Measurements from ENCODE around the gene CHRND. TPM values are rescaled to one million over a fixed set of nuclear protein-coding genes. Genes with fewer than 3 reads are reported as not detected.
A peak's percentile ranks its signal among the peaks of the same experiment; 100 is the strongest.

The CHRND gene
- total RNA-seq, 4 donors from 2014 or later, result not detected

DNA sequence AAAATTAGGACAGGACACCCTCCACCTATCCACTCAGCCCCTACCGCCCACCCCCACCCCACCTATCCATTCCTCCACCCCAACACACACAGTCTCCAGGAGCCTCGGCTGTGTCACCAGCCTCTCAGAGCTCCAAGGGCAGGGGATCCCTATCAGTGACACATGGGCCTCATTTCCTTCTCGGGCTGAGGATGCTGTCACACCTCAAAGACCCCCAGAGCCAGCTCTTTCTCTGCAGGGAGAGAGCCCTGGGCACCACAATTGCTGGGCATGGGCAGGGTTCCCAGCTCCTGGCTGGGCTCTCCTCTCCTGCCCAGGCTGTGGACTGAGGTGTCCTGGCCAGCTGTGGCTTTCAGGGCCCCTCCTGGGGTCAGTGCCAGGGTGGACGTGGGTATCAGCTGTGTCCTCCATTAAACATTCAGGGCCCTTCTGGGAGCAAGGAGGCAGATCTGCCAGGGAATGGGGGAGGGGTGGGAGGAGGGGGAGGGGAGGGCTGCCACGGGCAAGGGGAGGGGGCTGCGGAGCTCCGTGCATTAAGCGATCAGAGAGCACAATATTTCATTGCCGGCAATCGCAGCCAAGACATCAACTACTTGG, 24.1 kb upstream of the CHRND start:
- Histone ChIP-seq H3K27ac (no peak overlapping the region), H3K4me3 (no peak overlapping the region), H3K4me1 (peaks cover 3 to 19% (median 10%) of the 10 kb centered on the region in 3 donors), H3K36me3 (no peaks in the 10 kb centered on the region), H3K27me3 (peaks cover 0 to 96% (median 7%) of the 10 kb centered on the region in 4 donors), H3K9me3 (no peaks in the 10 kb centered on the region)
- intact Hi-C loops (cut with DNase I), result no loop called here
- 43 to 53% methylated on average over 6 to 7 of the region's 10 CpGs for WGBS, 2 donors
- TF ChIP-seq CTCF (IDR thresholded peaks at IDR 0.05) (no peak), POLR2A (IDR thresholded peaks at IDR 0.05) (no peak)
- no peak for DNase-seq

DNA sequence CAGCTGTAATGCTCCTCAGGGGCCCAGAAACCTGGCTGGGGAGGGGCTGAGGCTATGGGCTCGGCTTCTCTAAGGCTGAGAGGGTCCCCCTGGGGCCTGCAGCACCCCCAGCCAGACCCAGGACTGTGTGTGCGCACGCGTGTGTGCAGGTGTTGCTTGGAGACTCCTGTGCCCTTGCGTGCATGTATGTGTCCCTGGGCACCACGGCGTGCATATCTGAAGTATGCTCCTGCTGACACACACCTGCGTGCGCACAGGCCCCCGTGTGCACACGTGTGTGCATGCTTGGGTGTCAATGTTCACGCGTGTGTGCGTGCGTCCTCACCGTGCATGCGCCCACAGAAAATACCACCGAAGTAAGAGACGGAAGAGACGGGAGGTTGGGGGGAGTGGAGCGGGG, 23.4 kb upstream of the CHRND start:
- WGBS, 2 donors, result 0 to 22% methylated on average over 3 to 5 of the region's 21 CpGs
- peak overlapping the region in 3 of 4 donors; percentile 34 to 69 (median 47) for H3K4me3 ChIP-seq

DNA sequence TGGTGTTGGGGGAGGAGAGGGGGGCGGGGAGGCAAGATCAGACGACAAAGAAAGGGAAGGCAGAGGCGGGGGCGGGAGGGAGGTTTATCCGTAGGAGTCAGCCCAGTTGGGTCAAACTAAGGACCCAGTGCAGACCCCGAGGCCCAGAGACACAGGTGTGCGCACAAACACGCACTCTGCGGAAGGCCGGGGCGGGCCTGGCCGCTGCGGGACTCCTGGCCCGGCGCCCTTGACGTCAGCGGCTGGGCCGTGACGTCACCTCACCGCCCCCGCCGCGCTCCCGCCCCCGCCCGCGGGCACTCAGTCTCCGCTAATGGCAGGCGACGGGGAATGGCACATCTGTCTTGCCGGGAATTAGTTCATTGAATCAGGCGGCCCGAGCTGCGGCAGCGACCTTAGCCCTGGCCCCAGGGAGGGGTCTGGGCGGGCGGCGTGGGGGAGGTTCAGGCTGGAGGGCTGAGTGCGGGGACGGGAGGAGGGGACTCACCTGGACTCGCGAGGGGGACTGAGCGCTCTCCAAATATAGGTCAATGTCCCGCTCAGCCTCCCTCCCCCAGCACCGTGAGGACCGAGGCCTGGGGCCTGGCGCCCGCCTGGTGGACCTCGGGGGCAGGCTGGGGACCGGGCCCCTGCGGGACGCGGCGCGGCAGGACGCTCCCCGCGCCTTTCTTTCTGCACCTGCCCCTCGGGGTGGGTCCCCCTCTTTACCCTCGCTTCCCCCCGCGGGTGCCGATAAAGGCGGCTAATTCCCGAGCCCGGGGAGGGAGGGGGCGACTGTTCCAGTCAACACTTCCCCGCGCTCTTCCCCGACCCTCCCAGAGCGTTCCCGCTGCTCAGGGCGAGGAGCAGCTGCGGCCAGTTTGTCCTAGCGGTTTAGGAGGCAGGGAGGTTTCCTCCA, 22.8 kb upstream of the CHRND start:
- 0 to 3% methylated on average over 12 to 15 of the region's 75 CpGs for WGBS, 2 donors
- H3K9me3 ChIP-seq, result no peaks in the 10 kb centered on the region
- H3K4me1 ChIP-seq, result peaks cover 3 to 19% (median 10%) of the 10 kb centered on the region in 3 donors
- intact Hi-C loops (cut with DNase I), result no loop called here
- no peak overlapping the region for H3K27ac ChIP-seq
- H3K36me3 ChIP-seq, result no peaks in the 10 kb centered on the region
- H3K4me3 ChIP-seq, result peak overlapping the region; percentile 14 to 69 (median 40)
- DNase-seq, result no peak
- H3K27me3 ChIP-seq, result peaks cover 0 to 95% (median 7%) of the 10 kb centered on the region in 4 donors
- TF ChIP-seq POLR2A (IDR thresholded peaks at IDR 0.05), result no peak
- TF ChIP-seq CTCF (IDR thresholded peaks at IDR 0.05), result no peak

More for the DNA sequence above, 23.4 kb upstream of the CHRND start:
- Histone ChIP-seq H3K27ac (no peak overlapping the region), H3K36me3 (no peaks in the 10 kb centered on the region), H3K9me3 (no peaks in the 10 kb centered on the region), H3K27me3 (peaks cover 0 to 95% (median 7%) of the 10 kb centered on the region in 4 donors), H3K4me1 (peaks cover 3 to 19% (median 10%) of the 10 kb centered on the region in 3 donors)
- intact Hi-C loops (cut with DNase I), result no loop called here
- no peak for TF ChIP-seq CTCF (IDR thresholded peaks at IDR 0.05)
- TF ChIP-seq POLR2A (IDR thresholded peaks at IDR 0.05), result no peak
- DNase-seq, result no peak

GRCh38 chr2:232503809-232504323, 22.1 kb upstream of the CHRND start:
- intact Hi-C loops (cut with DNase I), result no loop called here
- H3K27ac ChIP-seq, result no peak overlapping the region
- H3K36me3 ChIP-seq, result no peaks in the 10 kb centered on the region
- no peak for TF ChIP-seq POLR2A (IDR thresholded peaks at IDR 0.05)
- no peak for TF ChIP-seq CTCF (IDR thresholded peaks at IDR 0.05)
- peaks cover 0 to 99% (median 7%) of the 10 kb centered on the region in 4 donors for H3K27me3 ChIP-seq
- peaks cover 3 to 19% (median 10%) of the 10 kb centered on the region in 3 donors for H3K4me1 ChIP-seq
- WGBS, 2 donors, result 21 to 35% methylated on average over 9 to 13 of the region's 16 CpGs
- no peak for DNase-seq
- no peaks in the 10 kb centered on the region for H3K9me3 ChIP-seq
- peak overlapping the region in 2 of 4 donors; percentile 47 to 69 for H3K4me3 ChIP-seq

- Histone ChIP-seq H3K9me3 (no peaks in the 10 kb centered on the region), H3K4me3 (no peak overlapping the region), H3K36me3 (no peaks in the 10 kb centered on the region), H3K27me3 (peaks cover 0 to 94% (median 7%) of the 10 kb centered on the region in 4 donors), H3K27ac (no peak overlapping the region), H3K4me1 (peaks cover 3 to 19% (median 10%) of the 10 kb centered on the region in 3 donors)
- DNase-seq, result no peak
- TF ChIP-seq POLR2A (IDR thresholded peaks at IDR 0.05) (no peak), CTCF (IDR thresholded peaks at IDR 0.05) (no peak)
- WGBS, 2 donors, result 57 to 100% methylated on average over 1 to 2 of the region's 2 CpGs
- intact Hi-C loops (cut with DNase I), result no loop called here
Observed at GRCh38 chr2:232504438-232504837, 21.5 kb upstream of the CHRND start.
